AG08395 (cell line): ENCODE measurements around the gene DDC.
"Not testable (repeated sequence)": the region's sequence is repeated elsewhere in the genome, so short reads cannot be mapped to it uniquely, and the experiment has no call there.

Source experiments
- DNase-seq: peaks from one replicate; pipeline ENCODE4 v3.0.0; 2012; ENCODE audit warnings: mixed read lengths, low spot score

DDC gene

DNA sequence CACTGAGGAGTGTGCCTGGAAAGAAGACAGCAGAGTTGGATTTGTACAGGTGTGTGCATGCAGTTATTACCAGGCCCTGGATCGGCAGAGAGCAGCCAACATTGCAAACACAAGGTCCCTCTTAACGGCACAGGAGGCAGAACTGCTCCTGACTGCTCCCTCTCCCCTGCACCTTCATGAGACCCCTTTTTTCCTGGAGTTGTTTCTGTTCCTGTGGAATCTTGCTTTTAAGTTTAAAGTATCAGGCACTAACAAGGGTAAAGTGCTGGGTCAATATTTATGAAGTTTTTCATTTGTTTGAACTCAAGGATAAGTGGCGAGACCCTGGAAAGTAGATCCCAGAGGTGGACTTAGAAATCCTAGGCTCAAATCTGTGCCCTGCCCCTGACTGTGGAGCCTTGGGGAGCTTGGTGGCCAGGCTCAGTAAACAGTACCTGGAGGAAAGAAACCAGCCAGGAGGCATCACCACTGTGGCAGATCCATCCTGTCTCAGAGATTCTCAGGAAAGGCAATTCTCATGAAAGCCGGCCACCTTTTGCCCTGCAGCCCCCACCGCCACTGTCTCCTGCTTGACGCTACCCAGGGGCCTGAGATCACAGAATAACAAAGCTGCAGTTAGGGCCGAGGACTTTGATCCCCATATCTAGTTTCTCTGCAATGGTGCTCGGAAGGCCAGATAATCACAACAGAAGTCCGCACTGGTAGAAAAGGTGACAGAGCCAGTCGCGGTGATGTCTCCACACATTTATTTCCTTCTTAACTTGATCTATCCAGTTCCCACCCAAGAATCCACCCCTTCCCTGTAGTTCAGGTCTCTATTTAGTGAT, 36.7 kb downstream of the DDC start:
- DNase-seq = no peak

DNA sequence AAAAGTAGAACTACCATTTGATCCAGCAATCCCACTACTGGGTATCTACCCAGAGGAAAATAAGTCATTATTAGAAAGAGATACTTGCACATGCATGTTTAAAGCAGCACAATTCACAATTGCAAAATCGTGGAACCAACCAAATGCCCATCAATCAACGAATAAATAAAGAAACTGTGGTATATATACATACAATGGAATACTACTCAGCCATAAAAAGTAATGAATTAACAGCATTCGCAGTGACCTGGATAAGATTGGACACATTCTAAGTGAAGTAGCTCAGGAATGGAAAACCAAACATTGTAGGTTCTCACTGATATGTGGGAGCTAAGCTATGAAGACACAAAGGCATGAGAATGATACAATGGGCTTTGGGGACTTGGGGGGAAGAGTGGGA, 45.9 kb downstream of the DDC start:
- DNase-seq = not testable (repeated sequence)

DNA sequence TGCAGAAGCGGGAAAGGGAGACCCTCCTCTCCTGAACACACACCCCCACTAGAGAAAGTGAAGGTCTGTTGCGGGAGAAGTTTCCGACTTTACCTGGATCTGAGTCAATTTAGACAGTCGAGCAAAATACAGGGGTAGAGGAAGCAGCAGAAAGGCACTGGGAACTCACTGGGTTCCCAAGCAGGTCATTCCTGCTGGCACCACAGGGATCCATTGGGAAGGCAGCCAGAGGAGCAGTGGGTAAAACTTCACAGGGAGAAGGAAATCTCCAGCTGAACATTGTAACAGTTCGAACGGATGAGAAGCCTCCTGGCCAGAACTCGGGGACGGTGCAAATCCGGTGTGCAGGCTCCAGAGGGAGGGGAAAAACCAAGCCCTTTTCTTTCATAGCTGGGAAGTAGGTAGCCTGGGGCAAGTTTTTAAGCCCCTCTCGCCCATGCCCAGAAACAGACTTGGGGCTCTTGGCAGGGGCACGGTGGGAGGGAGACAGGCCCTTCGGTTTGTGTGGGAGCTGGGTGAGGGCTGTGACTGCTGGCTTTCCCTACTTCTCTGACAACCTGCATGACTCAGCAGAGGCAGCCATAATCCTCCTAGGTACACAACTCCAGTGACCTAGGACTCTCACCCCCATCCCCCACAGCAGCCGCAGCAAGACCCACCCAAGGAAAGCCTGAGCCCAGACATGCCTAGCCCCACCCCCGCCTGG, 51.9 kb downstream of the DDC start:
- DNase-seq = no peak

DNA sequence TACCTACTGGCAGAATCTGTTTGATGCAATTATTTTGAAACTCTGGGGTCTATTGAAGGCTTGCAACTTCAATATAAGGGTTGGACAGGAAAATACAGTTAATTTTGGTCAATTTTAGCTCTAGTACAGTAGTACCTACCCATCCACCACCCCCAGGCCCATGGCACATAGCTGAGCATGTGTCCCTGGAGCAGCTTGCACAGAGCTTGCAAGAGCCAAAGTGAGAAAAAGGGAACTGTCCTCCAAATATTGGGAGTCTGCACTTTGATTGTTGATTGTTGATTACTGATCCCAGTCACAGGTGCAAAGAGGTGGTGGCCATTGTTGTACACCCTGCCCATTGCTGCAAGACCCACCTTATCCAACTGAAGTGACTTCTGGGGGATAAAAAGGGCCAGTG, 52.8 kb downstream of the DDC start:
- no peak for DNase-seq

DNA sequence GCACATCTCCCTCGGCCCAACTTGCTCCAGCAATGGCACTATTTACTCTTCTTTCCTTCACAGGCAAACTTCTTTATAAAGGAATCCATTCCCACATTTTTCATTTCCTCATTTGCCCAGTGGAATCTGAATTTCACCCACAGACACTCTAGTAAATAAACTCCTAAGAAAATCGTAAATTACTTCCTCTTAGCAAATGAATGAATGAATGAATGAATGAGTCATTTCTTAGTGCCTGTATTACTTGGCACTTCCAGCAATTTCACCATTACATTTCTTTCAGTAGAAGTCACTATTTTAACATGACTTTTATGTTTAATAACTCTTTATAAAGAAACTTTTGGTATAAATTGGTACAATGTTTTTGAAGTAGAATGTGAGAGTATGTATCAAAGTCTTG, 55.7 kb downstream of the DDC start:
- no peak for DNase-seq

DNA sequence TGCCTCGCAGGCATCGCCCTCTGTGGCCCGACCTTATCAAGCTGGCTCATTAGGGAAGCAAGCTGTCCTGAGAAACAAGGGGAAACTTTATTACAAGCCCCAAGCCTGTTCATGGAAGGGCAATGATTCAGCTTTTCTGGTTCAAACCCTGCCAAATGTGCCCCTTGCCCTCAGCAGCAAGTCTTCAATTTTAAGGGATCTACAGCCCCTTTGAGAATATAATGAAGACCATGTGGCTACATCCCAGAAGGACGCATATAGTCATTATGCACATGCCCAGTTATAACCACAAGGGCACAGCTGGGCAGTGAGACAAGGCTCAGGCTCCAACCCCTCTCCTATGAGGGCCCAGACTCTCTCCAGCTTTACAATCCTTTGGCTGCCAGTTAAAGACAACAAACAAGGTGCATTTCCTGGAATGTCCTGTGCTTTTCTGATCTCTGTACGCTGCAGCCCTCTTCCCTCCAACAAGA, 56.7 kb downstream of the DDC start:
- DNase-seq = no peak

DNA sequence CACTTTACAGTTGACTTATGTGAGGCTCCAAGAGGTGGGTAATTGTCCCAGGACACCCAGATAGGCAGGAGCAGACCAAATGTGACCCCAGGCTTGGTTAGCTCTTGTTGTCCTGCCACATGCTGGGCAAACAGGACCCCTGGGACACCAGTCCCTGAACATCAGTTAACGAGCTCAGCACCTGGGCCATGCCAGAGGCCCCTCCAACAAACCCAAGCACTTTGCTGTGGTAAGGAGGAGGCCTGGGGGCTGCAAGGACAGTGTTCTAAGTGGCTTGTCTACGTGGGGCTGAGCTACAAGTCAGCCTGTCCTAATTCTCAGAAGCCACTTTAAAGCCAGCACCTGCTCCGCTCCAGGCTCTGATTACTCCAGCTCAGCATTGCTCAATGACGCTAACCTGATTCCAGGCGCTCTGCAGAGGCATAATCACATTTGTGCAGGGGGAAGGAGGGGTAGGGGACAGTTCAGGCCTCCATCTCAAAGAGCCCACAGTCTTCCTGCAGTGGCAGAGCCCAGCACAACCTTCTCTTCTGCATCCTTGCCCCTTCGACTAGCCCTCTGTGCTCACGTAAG, 57.2 kb downstream of the DDC start:
- no peak for DNase-seq

DNA sequence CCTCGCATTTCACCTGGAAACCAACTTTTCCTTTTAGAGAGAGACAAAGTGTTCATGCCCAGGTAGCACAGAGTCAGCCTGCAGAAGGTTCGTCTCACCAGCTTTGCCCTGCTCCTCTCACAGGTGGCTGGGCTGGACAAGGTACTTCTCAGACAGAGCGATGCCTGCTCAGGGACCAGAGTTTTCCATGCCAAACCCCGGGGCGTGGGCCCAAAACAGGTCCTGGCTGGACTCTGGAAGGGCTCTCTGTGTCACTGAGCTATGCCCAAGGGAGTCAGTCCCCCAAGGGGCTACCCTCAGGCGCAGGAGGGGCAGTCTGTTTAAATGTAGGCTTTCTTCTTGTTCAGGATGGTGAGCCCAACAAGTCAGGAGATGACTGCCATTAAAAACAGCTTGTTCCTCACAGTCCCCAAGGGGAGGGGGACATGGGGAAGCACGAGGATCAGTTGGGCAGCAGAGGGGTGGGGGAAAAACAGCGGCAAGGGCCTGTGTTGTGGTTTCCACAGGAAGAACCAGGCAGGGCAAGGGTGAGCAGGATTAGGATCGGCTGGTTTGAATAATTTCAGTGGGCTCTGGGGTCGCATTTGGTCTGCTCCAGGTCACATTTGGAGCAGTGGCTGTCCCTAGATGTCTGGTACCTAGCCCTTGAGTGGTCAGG, 59.5 kb downstream of the DDC start:
- no peak for DNase-seq

DNA sequence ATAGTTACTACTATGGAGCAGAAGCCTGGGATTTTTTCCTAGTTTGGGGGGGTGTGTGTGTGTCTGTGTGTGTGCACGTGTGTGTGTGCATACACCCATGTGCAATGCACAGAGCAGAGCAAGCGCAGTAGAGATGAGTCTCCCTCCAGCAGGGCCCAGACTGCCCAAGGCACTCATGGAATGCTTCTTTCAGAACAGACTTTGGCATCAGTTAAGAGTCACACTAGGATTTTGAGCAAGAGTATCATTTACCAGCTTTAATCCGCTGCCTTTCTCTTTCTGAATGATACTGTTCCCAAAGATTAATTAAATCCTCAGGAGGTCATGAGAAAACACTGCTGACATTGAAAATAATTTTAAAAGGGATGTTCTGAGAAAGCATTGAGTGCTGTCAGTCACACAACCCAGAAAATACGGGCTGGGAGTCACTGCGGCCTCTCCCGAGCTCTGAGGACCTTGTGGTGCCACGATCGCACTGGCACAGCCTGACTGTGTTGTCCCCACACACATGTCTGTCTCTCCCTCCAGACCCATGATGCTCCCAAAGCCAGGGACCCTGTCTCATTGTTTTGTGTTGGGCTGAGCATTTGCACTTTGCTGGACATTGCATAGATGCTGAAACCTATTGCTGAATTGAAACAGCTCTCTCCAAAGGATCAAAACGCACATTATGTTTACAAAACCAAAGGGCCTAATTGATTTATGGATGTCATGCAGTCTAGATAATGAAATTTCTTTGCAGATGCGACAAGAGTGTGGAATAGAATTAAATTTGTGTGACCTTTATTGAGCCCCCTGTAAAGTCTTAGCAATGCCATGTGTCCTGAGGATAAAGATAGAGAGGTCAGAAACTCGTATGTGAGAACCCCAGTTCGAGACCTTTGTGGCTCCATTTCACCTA, 60.3 kb downstream of the DDC start:
- no peak for DNase-seq

DNA sequence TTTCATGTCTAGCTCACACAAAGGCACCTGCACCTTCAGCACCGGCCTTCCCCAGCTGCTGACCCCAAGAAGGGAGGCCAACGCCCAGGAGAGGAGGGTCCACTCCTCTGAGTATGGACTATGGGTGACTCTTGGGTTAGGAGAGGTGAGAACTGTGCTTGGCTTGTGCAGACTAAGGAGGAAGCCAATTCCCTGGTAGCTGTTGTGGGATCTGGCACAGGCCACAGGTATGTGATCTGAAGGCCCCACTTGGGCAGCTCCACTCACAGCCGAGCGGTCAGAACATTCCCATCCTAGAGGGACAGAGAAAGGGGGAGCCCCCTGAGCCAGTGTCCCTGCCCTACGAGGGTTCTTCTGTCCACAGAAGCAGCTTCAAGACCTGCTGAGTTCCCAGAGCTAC, 62.3 kb downstream of the DDC start:
- DNase-seq = no peak

DNA sequence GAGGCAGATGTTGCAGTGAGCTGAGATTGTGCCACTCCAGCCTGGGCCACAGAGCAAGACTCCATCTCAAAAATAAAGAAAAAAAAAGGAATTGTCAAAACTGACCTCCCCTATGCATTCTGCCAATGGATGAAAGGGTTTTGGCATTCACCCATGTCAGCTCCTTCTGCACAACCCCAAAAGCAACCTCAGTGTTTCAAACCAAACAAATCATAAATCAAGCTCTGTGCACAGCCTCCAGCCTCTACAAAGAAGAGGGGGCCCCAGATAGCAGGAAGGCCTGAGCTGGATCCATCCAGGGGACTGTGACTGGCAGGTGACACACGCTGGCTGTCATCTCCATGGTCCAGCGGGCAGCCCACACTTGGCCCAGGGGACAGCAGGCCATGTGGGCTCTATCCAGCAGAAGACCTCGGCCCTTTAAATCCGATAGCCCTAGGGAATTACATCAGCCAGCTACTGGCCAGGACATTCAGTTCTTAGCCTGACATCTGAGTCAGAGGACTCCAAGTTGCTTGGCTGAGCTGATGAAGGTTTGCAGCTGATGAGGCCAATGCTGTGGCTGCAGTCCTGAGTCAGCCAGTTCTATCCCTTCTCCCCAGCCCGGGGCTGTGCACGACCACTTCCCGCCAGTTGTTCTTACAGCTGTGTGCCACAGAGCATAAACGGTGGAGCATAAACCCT, 63.1 kb downstream of the DDC start:
- peak; percentile 93 for DNase-seq

DNA sequence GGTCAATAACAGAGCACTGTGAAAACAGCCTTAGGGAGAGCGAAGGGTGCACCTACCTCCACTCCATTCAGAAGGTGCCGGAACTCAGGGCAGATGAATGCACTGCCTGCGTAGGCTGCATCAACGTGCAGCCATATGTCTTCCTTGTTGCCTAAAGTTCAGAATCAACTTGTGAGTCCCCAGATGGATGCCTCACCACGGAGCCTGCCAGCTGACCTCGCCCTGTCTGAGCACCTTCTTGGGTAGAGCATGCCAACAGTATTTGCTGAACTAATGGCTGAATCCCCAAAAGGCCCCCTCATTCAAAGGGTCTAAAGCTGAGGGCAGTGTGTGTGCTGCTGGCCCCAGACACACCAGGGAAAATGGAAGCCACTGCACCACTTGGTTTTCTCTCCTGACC, 66.1 kb downstream of the DDC start:
- DNase-seq = no peak

DNA sequence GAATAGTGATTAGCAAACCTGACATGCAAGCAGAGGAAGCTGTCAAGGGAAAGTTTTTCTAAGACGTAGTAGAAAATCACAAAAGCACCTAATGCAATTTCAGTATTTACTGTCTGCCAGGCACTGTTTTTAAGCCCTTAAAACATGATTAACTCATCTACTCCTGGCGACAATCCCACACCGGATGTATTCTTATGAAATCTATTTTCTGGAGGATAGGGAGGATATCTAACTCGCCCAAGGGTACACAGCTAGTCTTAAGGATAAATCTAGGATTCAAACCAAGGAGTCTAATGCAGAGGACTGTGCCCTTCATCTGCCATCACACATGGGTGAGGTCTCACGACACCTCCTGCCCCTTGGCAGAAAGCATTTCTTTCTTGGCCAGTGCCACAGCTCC, 67.2 kb downstream of the DDC start:
- DNase-seq = no peak

DNA sequence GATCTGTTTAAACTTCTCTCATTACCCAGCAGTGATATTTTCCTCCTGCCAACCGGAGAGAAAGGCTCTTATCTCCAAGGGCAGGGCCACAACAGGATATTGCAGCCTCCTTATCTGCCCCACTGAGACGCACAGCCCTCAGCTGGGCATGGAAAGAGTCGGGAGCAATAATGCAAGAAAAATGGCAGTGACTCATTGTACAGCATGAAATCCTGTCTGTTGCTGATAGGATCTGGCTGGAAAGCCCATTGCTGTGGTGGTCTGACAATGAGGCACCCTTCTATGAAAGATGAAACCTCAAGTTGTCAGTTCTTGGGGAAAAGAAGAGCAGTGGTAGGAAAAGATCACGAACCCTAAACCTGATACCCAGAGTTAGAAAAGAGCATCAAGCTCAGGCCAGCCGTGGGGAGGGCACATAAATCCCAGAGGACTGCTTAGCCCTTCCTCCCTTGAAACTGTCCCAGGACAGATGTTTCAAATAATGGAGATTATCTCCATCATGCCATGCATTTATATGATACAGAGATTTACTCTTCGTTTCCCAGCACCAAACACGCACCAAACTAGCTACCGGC, 68.0 kb downstream of the DDC start:
- DNase-seq = peak; percentile 26

DNA sequence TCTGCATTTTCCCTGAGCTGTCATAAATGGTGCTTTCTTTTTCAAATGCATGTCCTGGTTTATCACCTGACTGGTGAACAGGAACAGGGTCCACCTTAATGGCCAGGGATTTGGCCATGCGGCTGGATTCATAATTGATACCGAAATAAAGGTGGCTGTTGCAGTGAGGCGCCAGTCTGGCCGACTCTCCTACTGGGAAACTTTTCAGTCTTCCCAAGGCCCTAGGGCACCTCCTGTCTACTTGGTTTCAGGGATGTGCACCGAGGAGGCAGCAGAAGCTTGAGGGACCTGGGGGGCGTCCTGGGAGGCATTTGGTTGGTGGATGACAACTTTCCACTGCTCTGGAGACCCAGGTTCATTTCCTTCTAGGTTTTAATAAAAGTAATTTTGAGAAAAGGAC, 68.6 kb downstream of the DDC start:
- no peak for DNase-seq

DNA sequence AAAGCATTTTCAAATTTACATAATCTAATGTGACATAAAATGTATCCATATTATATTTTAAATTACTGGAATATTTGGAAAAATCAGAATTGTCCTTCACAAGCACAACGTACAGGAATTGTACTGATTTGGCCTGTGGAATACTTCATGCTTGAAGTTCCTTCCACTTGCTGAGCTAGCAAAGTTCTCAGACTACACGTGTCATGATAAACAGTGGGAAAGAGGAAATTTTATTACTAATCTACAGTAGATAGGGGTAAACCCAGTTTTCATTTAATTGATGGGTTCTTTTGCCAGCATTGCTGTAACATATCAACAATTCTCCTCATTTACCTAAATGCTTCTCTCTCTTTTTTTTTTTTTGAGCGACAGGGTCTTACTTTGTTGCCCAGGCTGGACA, 69.5 kb downstream of the DDC start:
- DNase-seq = no peak

DNA sequence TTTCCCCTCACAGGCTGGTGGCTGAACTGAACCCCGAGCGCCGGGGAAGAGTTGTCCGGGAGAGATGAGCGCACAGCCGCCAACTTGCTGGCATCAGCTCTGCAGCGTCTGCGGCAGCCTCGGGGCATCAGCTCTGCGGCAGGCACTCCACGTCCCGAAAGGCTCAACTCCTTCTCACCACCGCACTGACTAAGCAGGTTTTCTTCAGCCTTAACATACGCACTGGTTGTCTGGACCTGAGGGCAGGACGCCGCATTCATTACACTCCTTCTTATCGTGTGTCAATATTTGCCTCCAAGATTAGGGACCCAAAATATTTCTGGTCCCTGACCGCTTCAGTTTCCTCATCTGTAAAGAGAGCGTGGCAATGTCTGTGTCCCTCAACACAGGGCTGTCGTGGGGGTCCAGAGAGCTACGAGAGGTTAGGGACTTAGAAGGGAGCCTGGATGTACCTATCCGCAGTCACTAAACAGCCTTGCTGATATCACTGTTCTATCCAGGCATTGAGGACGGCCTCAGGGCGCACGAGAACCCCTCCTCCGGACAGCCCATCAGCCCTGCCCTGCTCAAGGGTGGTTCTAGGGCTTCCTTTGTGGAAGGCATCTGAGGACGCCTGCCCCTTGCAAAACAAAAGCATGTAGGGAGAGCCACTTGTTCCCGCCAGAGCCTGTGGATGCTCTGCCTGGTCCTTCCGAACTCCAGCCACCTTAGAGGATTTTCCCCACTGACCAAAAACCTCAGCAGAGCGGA, 72.3 kb downstream of the DDC start:
- no peak for DNase-seq

DNA sequence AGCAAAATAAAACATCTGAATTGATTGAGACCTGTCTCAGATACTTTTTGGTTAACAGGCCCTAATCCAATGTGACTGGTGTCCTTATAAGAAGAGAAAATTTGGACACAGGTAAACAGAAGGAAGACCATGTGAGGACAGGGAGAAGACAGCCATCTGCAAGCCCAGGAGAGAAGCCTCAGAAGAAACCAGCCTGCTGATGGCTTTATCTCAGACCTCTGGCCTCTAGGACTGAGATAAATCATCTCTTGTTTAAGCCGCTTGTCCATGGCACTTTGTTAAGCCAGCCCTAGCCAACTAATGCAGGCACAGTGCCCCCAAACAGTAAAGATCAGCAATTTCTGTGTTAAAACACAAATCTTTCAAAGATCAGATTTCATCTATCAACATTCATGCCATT, 73.3 kb downstream of the DDC start:
- no peak for DNase-seq

DNA sequence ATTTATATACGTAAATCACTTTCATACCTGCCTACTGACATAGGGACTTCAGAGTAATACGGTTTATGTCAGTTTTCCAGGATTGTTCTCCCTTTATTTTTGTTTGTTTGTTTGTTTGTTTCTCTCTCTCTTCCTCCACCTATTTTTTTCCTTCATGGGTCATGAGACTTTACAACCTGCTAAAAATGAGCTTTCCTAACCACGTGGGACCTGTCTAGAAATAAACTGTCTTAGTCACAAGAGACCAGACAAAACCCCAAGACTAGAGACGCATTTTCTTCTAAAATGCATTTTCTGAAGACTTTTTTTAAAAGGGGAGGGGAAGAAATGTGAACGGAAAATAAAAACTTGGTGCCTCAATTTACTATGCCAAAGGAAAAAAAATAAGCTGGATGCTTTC, 74.0 kb downstream of the DDC start:
- no peak for DNase-seq

DNA sequence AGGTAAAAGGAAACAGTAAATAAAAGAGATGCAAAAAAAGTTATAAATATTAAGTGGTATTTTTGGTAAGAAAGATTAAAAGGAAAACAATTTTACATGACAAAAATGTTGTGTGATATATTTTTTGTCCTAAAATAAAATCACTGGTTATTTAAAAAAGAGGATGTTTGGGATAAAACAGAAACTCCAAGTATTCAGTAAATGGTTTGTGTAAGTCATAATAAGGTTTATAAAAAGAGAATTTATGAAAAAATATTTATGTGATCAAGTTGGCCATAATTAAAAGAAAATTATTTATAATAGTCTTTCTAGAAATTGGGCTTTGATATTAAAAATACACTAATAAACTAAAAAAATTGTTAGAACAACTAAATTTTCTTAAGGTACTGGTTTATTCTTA, 76.8 kb downstream of the DDC start:
- DNase-seq = no peak
